GM12878 (cell line): ENCODE results near the gene HPX.

Source experiments
- FOS ChIP-seq: IDR thresholded peaks from 3 replicates; pipeline ENCODE4 v1.6.1; 2011; ENCODE audit warnings: borderline replicate concordance; ENCODE audit not compliant: insufficient read length; ENCODE audit errors: extremely low read depth
- HDAC6 ChIP-seq: fragments of 200-600 bp; sonication (generic); IDR thresholded peaks from one replicate; pipeline ENCODE4 v1.8.0; 2017; ENCODE audit warnings: antibody characterized with exemption; ENCODE audit not compliant: unreplicated experiment
- POLR2A ChIP-seq: IDR thresholded peaks from 2 replicates; pipeline ENCODE4 v1.6.1; 2011; ENCODE audit warnings: low read depth, mild to moderate bottlenecking, low read length
- POLR2AphosphoS5 ChIP-seq: IDR thresholded peaks from 2 replicates; pipeline ENCODE4 v1.6.1; 2011; ENCODE audit warnings: mild to moderate bottlenecking, low read length, inconsistent platforms
- RAD21 ChIP-seq: IDR thresholded peaks from 2 replicates; pipeline ENCODE4 v1.6.1; 2011; ENCODE audit warnings: mild to moderate bottlenecking, low read depth, low read length, moderate library complexity; ENCODE audit not compliant: insufficient read depth
- RCOR1 ChIP-seq: conservative IDR thresholded peaks from 2 replicates; pipeline ENCODE4 v1.6.1; 2012; ENCODE audit warnings: low read depth, low read length, improper control_type of control experiment
- REST ChIP-seq: IDR thresholded peaks from 2 replicates; pipeline ENCODE4 v1.6.1; 2012; ENCODE audit warnings: mild to moderate bottlenecking, low read depth, low read length
- RFX5 ChIP-seq: IDR thresholded peaks from 2 replicates; pipeline ENCODE4 v1.6.1; 2011; ENCODE audit warnings: low read depth, low read length, improper control_type of control experiment
- SPI1 ChIP-seq: IDR thresholded peaks from 2 replicates; pipeline ENCODE4 v1.6.1; 2011; ENCODE audit warnings: low read depth, mild to moderate bottlenecking, low read length, moderate library complexity, borderline replicate concordance; ENCODE audit not compliant: insufficient read depth
- TAF1 ChIP-seq: IDR thresholded peaks from 2 replicates; pipeline ENCODE4 v1.6.1; 2011; ENCODE audit warnings: mild to moderate bottlenecking, low read depth, low read length, borderline replicate concordance
- ZBTB33 ChIP-seq: fragments of 450-650 bp; IDR thresholded peaks from 2 replicates; pipeline ENCODE4 v1.6.1; 2017; ENCODE audit warnings: mild to moderate bottlenecking
- TF ChIP-seq, protein P1 (sequence below): fragments of 150-350 bp; IDR thresholded peaks from 2 replicates; pipeline ENCODE4 v1.6.1; 2014; ENCODE audit warnings: mild to moderate bottlenecking, low read depth, low read length
- TF ChIP-seq, protein P2 (sequence below), 3 experiments: IDR thresholded peaks in 2 of 3; conservative IDR thresholded peaks in 1 of 3; 2 replicates each; pipeline ENCODE4 v1.5.1; 2011; ENCODE audit warnings: low read depth in 3 of 3, low read length in 3 of 3, mild to moderate bottlenecking in 3 of 3, control low read depth in 2 of 3, moderate library complexity in 2 of 3, inconsistent platforms in 1 of 3, mixed read lengths in 1 of 3; ENCODE audit not compliant: control insufficient read depth in 2 of 3, insufficient read depth in 1 of 3; ENCODE audit errors: extremely low read depth in 1 of 3

GRCh38 chr11:6483015-6483414, 42.2 kb upstream of the HPX start:
- TF ChIP-seq, protein P1, sequence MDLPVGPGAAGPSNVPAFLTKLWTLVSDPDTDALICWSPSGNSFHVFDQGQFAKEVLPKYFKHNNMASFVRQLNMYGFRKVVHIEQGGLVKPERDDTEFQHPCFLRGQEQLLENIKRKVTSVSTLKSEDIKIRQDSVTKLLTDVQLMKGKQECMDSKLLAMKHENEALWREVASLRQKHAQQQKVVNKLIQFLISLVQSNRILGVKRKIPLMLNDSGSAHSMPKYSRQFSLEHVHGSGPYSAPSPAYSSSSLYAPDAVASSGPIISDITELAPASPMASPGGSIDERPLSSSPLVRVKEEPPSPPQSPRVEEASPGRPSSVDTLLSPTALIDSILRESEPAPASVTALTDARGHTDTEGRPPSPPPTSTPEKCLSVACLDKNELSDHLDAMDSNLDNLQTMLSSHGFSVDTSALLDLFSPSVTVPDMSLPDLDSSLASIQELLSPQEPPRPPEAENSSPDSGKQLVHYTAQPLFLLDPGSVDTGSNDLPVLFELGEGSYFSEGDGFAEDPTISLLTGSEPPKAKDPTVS, result no peak
- TF ChIP-seq HDAC6, result no peak
- no peak for TF ChIP-seq ZBTB33
- TF ChIP-seq, protein P2, sequence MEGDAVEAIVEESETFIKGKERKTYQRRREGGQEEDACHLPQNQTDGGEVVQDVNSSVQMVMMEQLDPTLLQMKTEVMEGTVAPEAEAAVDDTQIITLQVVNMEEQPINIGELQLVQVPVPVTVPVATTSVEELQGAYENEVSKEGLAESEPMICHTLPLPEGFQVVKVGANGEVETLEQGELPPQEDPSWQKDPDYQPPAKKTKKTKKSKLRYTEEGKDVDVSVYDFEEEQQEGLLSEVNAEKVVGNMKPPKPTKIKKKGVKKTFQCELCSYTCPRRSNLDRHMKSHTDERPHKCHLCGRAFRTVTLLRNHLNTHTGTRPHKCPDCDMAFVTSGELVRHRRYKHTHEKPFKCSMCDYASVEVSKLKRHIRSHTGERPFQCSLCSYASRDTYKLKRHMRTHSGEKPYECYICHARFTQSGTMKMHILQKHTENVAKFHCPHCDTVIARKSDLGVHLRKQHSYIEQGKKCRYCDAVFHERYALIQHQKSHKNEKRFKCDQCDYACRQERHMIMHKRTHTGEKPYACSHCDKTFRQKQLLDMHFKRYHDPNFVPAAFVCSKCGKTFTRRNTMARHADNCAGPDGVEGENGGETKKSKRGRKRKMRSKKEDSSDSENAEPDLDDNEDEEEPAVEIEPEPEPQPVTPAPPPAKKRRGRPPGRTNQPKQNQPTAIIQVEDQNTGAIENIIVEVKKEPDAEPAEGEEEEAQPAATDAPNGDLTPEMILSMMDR (IDR thresholded peaks at IDR 0.05 in 2 of 3, conservative IDR thresholded peaks at IDR 0.05 in 1 of 3; ENCODE audit: control insufficient read depth in 2 of 3, extremely low read depth in 1 of 3, insufficient read depth in 1 of 3, low read depth in 3 of 3, low read length in 3 of 3), result no peak
- no peak for TF ChIP-seq FOS
- TF ChIP-seq SPI1, result no peak
- no peak for TF ChIP-seq TAF1
- TF ChIP-seq POLR2A, result no peak
- TF ChIP-seq RFX5, result no peak
- no peak for TF ChIP-seq POLR2AphosphoS5
- no peak for TF ChIP-seq RAD21
- TF ChIP-seq RCOR1, result no peak
- no peak for TF ChIP-seq REST
